GM19099 (cell line): ENCODE measurements around the gene GPR152.

Source experiments
- POLR2A ChIP-seq: IDR thresholded peaks from 3 replicates; pipeline ENCODE4 v1.6.1; 2011; ENCODE audit warnings: low read depth; ENCODE audit not compliant: insufficient read length; ENCODE audit errors: extremely low read depth

Gene GPR152

DNA sequence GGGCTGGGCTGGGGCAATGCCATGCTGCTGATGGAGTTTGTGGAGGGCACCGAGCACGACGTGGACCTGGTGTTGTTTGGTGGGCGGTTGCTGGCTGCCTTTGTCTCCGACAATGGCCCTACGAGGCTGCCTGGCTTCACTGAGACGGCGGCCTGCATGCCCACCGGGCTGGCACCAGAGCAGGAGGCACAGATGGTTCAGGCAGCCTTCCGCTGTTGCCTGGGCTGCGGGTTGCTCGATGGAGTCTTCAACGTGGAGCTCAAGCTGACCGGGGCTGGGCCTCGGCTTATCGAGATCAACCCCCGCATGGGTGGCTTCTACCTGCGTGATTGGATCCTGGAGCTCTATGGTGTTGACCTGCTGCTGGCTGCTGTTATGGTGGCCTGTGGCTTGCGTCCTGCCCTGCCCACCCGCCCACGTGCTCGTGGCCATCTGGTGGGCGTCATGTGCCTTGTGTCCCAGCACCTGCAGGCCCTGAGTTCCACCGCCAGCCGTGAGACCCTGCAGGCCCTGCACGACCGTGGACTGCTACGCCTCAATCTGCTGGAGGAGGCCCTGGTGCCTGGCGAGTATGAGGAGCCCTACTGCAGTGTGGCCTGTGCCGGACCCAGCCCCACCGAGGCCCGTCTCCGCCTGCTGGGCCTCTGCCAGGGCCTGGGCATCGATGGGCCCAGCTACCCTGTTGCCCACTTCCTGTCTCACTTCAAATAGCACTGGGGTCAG is 28.5 kb downstream of the GPR152 start:
- TF ChIP-seq POLR2A = no peak

- TF ChIP-seq POLR2A = no peak
These were observed 29.1 kb downstream of the GPR152 start for GRCh38 chr11:67423466-67423865.

DNA sequence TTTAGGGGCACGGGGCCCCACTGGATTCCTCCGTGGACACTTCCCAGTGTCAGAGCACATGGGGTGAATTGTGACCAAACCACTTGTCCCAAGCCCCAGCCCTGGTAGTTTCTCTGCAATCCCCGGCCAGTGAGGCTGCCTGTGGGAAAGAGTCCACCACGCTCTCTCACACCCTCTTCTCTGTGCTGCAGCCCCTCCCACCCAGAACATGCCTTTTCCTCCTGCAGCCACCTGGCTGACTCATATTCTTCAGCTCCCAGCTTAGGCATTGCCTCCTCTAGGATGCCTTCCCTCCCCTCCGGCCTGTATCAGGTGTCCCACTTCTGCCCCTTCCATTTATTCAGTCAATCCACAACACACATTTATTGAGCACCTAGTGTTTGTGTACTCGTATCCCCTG is 29.6 kb downstream of the GPR152 start:
- no peak for TF ChIP-seq POLR2A

DNA sequence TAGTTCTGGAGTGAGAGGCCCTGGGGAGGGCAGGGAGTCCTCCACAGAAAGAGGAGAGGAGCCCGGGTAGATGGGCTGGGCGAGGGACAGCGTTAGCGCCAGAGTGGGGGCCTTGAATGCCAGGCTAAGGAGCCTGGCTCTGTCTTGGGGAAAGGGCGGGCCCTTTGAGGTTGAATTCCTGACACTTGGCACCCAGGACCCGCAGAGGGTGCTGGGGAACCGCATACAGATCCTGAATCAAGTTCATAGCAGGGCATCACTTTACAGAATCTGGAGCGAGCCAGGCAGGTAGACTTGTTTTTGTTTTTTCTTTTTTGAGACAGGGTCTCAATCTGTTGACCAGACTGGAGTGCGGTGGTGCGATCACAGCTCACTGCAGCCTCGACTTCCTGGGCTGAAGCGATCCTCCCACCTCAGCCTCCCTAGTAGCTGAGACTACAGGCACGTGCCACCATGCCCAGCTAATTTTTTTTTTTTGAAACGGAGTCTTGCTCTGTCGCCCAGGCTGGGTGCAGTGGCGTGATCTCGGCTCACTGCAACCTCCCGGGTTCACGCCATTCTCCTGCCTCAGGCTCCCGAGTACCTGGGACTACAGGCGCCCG is 31.0 kb downstream of the GPR152 start:
- TF ChIP-seq POLR2A = no peak

DNA sequence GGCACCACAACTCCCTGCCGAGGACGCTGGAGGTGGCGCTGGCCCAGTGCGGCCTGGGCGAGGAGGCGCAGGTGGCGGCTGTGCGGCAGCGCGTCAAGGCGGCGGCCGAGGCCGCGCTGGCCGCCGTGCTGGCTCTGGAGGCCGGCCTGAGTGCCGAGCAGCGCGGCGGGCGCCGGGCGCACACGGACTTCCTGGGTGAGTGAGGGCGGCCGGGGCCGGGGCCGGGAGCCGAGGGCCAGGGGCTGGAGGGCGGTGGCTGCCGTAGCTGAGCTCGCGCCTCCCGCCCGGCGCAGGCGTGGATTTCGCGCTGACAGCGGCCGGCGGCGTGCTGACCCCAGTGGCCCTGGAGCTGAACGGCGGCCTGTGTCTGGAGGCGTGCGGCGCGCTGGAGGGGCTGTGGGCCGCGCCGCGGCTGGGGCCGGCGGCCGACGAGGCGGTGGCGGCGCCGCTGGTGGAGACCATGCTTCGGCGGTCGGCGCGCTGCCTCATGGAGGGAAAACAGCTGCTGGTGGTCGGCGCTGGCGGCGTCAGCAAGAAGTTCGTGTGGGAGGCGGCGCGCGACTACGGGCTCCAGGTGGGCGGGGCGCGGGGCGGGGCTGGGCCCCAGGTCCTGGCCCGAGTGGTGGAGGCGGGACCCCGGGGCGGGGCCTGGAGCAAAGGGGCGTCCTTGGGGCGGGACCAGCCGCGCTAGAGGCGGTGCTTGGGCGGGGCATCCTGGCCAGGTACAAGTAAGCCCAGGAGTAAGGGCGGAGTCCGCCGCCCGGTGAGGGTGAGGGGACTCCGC is 31.7 kb downstream of the GPR152 start:
- peak; percentile 55 for TF ChIP-seq POLR2A

DNA sequence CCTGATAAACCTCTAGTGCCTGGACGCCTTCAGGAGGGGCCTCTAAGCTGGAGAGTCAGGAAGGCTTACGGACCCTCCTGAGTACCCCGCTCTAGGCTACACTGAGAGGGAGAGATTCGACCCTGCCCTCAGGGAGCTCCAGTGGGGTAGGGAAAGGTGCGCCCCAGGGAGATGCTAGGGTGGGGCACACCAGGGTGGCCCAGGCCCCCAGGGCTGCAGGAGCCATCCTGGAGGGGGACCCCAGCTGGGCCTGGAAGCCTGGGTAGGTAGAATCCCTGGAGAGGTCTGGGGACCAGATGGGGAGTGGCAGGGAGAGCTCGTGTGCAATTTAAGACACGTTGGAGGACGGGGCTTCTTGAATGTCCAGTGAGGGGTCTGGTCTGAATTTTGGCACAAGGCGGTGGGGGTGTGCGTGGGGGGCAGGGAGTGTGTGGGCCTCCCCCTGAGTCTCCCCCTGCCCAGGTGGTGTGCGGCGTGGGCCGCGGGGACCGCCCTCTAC is 32.3 kb downstream of the GPR152 start:
- TF ChIP-seq POLR2A = no peak

GRCh38 chr11:67419325-67420049 is 33.0 kb downstream of the GPR152 start:
- no peak for TF ChIP-seq POLR2A

GRCh38 chr11:67418476-67419281 is 33.9 kb downstream of the GPR152 start:
- no peak for TF ChIP-seq POLR2A

GRCh38 chr11:67417425-67417824 is 35.1 kb downstream of the GPR152 start:
- no peak for TF ChIP-seq POLR2A

DNA sequence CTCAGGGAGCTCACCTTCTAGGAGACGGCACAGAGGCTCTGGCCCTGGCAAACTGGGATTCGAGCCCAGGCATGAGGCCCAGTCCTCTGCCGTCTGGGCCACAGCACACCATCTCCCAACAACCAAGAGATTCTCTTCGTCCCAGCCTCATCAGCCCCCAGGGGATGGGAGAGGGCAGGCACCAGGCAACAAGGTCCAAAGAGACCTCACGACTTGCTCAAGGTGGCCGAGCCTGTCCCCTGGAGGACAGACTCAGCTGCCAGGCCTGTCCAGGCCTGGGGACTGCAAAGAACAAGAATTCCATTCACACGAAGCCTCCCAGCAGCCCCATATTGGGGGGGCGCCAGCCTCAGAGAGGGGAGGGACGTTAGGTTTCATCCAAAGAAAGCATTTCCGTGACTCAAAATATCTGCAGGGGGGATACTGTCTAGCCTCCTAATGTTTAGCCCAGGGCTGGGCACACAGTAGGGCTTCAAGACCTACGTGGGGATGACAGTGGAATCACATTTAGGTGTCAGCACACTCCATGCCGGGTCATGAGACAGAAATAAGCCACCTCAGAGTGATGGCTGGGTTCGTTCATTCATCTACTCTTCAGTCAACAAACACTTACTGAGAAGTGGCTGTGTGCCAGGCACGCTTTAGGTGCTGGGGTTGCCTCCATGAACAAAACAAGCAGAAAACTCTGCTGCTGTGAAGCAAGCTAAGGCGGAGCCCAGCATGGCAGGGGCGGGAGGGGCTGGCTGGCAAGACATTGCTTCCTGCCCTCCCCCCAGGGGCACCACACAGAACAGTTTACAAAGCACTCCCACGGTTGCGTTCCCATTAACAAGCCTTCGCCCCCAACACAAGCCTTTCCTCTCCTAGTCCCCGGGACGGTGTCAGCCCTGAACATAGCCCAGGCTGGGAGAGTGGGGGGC is 35.9 kb downstream of the GPR152 start:
- no peak for TF ChIP-seq POLR2A

GRCh38 chr11:67415501-67416304 is 36.8 kb downstream of the GPR152 start, which contains the start of gene CARNS1:
Gene CARNS1, plus strand, starts transcription at chr11:67415678. Its CDS starts 522 bp downstream, at chr11:67416200.
- TF ChIP-seq POLR2A = no peak

DNA sequence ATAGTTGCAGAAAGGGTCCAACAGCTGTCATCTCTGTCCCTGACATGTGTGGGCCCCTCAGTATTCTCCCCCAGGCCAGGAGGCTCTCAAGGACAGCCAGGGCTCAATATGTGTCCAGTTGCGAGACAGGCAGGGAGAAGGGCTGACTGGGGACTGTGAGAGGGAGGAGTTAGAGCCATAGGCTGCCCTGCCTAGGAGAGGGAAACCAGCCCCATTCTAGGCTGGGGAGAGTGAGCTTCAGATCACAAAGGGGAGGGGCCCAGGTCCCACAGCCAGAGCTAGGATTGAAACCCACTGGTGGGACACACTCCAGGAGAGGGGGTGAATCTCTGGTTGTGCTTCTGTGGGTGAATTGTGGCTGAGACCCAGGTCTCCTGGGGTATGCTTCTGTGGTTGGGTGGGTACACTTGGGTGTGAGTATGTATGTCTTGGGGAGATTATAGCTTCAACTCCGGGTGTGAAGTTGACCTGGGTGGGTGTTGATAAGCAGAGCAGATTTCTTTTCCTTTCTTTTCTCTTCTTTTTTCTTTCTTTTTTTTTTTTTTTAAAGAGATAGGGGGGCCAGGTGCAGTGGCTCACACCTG is 39.2 kb downstream of the GPR152 start:
- TF ChIP-seq POLR2A = no peak
